ENCODE results near the gene SLC43A2.
"Not testable (repeated sequence)": the region's sequence is repeated elsewhere in the genome, so short reads cannot be mapped to it uniquely, and the experiment has no call there.

The SLC43A2 gene

GRCh38 chr17:1532836-1533602 is 95.6 kb downstream of the SLC43A2 start:
- DNase-seq: no peak

GRCh38 chr17:1529863-1530262 is 98.8 kb downstream of the SLC43A2 start:
- no peak for DNase-seq

GRCh38 chr17:1526876-1527275 is 101.8 kb downstream of the SLC43A2 start:
- not testable (repeated sequence) for DNase-seq

- DNase-seq: no peak
Measured at GRCh38 chr17:1522626-1523025, 106.0 kb downstream of the SLC43A2 start.

GRCh38 chr17:1521086-1521640 is 107.5 kb downstream of the SLC43A2 start:
- no peak for DNase-seq

GRCh38 chr17:1519678-1520077 is 109.0 kb downstream of the SLC43A2 start:
- no peak for DNase-seq

Data from NCI-H510A treated with DMSO at 0.1 percent for 48 hours (cell line).